ENCODE results near the gene KIF26A.
A peak's percentile ranks its signal among the peaks of the same experiment; 100 is the strongest.

The KIF26A gene

GRCh38 chr14:104228221-104228620 is 89.8 kb downstream of the KIF26A start:
- Histone ChIP-seq H3K9ac (ENCODE audit: low read depth in 1 of 2, low read length in 2 of 2) (no peak overlapping the region), H3K4me1 (ENCODE audit: control insufficient read depth in 2 of 2, insufficient read depth in 2 of 2, low read length in 2 of 2) (peaks cover 40 to 54% of the 10 kb centered on the region in 2 donors), H3K27me3 (ENCODE audit: control insufficient read depth in 2 of 2, insufficient read depth in 2 of 2, low read length in 2 of 2) (no peaks in the 10 kb centered on the region), H3K27ac (ENCODE audit: low read depth in 2 of 2, low read length in 2 of 2) (no peak overlapping the region), H3K9me3 (ENCODE audit: control insufficient read depth in 2 of 2, low read length in 2 of 2) (peaks cover 0 to 4% of the 10 kb centered on the region in 2 donors), H3K36me3 (ENCODE audit: control insufficient read depth in 2 of 2, insufficient read depth in 2 of 2, low read length in 2 of 2) (no peaks in the 10 kb centered on the region), H3K4me3 (ENCODE audit: low read length in 2 of 2) (no peak overlapping the region)

DNA sequence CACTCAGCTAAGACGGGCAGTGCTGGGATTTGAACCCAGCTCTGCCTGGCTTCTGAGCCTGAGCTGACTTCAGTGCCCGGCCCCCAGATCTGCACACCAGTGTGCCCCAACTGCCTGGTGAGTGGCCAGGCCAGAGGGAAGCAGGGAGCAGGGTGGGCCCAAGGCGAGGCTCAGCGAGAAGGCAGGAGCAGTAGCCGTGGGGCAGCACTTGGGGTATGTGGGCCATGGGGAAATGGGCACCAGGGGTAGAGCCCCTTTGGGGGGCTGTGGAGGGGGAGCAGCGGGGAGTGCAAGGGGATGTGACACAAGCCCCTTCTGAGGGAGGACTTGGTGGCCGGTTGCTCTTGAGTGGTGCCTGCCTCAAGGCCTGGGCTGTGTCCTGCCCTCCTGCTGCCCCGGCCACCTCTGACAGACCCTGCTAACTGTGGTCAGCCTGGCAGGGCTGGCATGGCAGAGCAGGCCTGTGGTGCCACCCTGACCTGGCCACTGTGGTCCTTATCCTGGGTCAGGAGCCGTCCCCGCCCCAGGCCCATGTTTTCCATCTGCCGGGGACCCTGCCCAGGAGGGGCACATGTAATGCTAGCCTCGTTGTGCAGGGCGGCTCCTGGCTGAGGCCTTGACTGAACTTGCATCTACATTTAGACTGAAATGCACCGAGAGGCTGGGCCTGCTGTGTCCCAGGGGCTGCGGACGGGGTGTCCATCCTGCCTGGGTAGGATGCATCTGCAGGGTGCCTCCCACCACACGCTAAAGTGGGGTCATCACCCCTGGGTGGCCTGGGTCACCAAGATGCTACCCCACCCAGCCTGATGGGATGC is 90.5 kb downstream of the KIF26A start:
- Histone ChIP-seq H3K27me3 (ENCODE audit: control insufficient read depth in 2 of 2, insufficient read depth in 2 of 2, low read length in 2 of 2) (no peaks in the 10 kb centered on the region), H3K9ac (ENCODE audit: low read depth in 1 of 2, low read length in 2 of 2) (peak overlapping the region; percentile 14 to 60)

DNA sequence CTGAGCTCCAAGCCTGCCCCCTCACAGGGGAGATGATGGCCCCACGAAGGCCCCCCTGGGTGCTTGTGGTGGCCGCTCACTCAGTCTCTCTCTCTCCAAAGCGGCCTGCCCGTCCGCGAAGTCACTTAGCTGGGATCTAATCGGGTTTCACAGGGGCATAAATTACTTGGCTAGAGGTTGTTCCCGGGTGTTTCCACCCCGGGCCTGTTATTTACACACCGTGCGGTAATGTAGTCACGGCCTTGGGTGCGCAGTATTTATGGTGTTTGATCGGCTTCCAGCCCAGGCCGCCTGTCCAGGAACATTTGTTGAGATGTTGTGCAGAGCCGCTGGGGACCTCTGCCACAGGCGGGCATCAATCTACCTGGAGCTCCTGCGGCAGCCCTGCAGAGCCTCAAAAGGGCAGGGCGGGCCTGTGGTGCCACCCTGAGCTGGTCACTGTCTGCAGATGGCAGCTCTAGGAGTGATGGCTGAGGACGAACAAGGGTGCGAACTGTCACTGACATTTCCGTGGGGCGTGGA is 91.2 kb downstream of the KIF26A start:
- H3K36me3 ChIP-seq (ENCODE audit: control insufficient read depth in 2 of 2, insufficient read depth in 2 of 2, low read length in 2 of 2) = no peaks in the 10 kb centered on the region
- H3K4me1 ChIP-seq (ENCODE audit: control insufficient read depth in 2 of 2, insufficient read depth in 2 of 2, low read length in 2 of 2) = peaks cover 28 to 40% of the 10 kb centered on the region in 2 donors
- H3K9ac ChIP-seq (ENCODE audit: low read depth in 1 of 2, low read length in 2 of 2) = peak overlapping the region; percentile 14 to 60
- peaks cover 2 to 7% of the 10 kb centered on the region in 2 donors for H3K9me3 ChIP-seq (ENCODE audit: control insufficient read depth in 2 of 2, low read length in 2 of 2)
- peak overlapping the region; percentile 74 to 79 for H3K27ac ChIP-seq (ENCODE audit: low read depth in 2 of 2, low read length in 2 of 2)
- no peaks in the 10 kb centered on the region for H3K27me3 ChIP-seq (ENCODE audit: control insufficient read depth in 2 of 2, insufficient read depth in 2 of 2, low read length in 2 of 2)
- H3K4me3 ChIP-seq (ENCODE audit: low read length in 2 of 2) = peak overlapping the region in 1 of 2 donors; percentile 5

More for the DNA sequence above, 90.5 kb downstream of the KIF26A start:
- Histone ChIP-seq H3K27ac (ENCODE audit: low read depth in 2 of 2, low read length in 2 of 2) (peak overlapping the region; percentile 74 to 79), H3K36me3 (ENCODE audit: control insufficient read depth in 2 of 2, insufficient read depth in 2 of 2, low read length in 2 of 2) (no peaks in the 10 kb centered on the region), H3K4me1 (ENCODE audit: control insufficient read depth in 2 of 2, insufficient read depth in 2 of 2, low read length in 2 of 2) (peaks cover 34 to 47% of the 10 kb centered on the region in 2 donors), H3K9me3 (ENCODE audit: control insufficient read depth in 2 of 2, low read length in 2 of 2) (peaks cover 0 to 5% of the 10 kb centered on the region in 2 donors), H3K4me3 (ENCODE audit: low read length in 2 of 2) (no peak overlapping the region)

DNA sequence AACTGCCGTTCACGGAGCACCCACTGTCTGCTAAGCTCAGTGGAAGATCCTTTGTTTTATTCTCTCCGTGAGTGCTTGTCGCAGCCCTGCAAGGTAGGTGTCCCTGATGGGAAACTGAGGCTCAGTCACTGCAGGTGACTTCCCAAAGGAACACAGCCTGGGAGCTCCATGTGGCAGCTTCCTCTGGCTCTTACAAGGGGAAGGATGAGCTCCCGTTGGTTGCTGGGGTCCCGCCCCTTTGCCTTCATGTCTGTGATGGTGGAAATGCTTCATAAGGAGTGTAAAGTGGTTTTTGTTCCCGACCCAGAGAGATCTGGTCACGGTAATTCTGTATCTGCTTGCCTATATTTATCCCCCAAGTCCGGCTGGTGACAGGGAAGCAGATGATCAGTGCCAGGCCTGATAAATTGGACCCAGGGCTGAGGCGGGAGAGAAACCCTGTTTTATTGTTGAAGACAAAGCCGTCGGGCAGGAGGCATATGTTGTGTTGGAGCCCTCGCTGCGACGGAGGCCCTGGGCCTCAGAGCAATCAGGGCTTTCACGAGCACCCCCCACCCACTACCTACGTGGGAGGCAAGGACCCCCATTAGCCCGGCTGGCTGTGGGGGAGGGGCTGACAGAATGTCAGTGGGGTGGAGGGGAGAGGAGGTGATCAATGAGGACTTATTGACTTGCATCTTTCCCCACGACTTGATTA is 91.9 kb downstream of the KIF26A start:
- H3K27ac ChIP-seq (ENCODE audit: low read depth in 2 of 2, low read length in 2 of 2) = peak overlapping the region; percentile 71 to 79
- H3K9ac ChIP-seq (ENCODE audit: low read depth in 1 of 2, low read length in 2 of 2) = peak overlapping the region in 1 of 2 donors; percentile 33
- H3K36me3 ChIP-seq (ENCODE audit: control insufficient read depth in 2 of 2, insufficient read depth in 2 of 2, low read length in 2 of 2) = no peaks in the 10 kb centered on the region
- peaks cover 25 to 36% of the 10 kb centered on the region in 2 donors for H3K4me1 ChIP-seq (ENCODE audit: control insufficient read depth in 2 of 2, insufficient read depth in 2 of 2, low read length in 2 of 2)
- no peaks in the 10 kb centered on the region for H3K27me3 ChIP-seq (ENCODE audit: control insufficient read depth in 2 of 2, insufficient read depth in 2 of 2, low read length in 2 of 2)
- H3K4me3 ChIP-seq (ENCODE audit: low read length in 2 of 2) = peak overlapping the region in 1 of 2 donors; percentile 5
- H3K9me3 ChIP-seq (ENCODE audit: control insufficient read depth in 2 of 2, low read length in 2 of 2) = peaks cover 2 to 7% of the 10 kb centered on the region in 2 donors
